Lower lobe of right lung (tissue), 2 donors: ENCODE data around the gene NSL1. TPM values are rescaled to one million over a fixed set of nuclear protein-coding genes. Genes with fewer than 3 reads are reported as not detected.
"Not testable (repeated sequence)": the region's sequence is repeated elsewhere in the genome, so short reads cannot be mapped to it uniquely, and the experiment has no call there.

Experiments
- ATAC-seq, 2 donors: fragments of 200-7000 bp; cut with Tn5 transposase; one replicate each; pipeline ENCODE4 v1.9.1; 2020 to 2022; ENCODE audit warnings: mild to moderate bottlenecking in 2 of 2, moderate library complexity in 2 of 2
- DNase-seq: peaks from one replicate; pipeline ENCODE4 v3.0.0-alpha.2; 2020
- H3K27ac ChIP-seq: fragments of 200-600 bp; one replicate; pipeline ENCODE4 v1.8.0; 2022
- H3K27me3 ChIP-seq: fragments of 200-600 bp; one replicate; pipeline ENCODE4 v1.8.0; 2022; ENCODE audit warnings: low read depth
- H3K36me3 ChIP-seq: fragments of 200-600 bp; one replicate; pipeline ENCODE4 v1.8.0; 2022; ENCODE audit warnings: mild to moderate bottlenecking
- H3K4me1 ChIP-seq: fragments of 200-600 bp; one replicate; pipeline ENCODE4 v1.8.0; 2022
- H3K4me3 ChIP-seq: fragments of 200-600 bp; one replicate; pipeline ENCODE4 v1.8.0; 2022; ENCODE audit warnings: mild to moderate bottlenecking
- H3K9me3 ChIP-seq: fragments of 200-600 bp; one replicate; pipeline ENCODE4 v1.8.0; 2022
- intact Hi-C: fragments of 100-400 bp; cut with DNase I; formaldehyde crosslinking; loops from one replicate; pipeline ENCODE4 v1.11.0; 2022
- total RNA-seq: library from RNA; stranded (reverse); fragmentation: NEBNext Ultra II Directional; extraction: Animal tissue kit (Norgen Biotek cat#: 25700); gene quantifications from one replicate; pipeline ENCODE4 v1.2.1, GENCODE V29; 2021
- TF ChIP-seq, protein P1 (sequence below): fragments of 200-600 bp; IDR thresholded peaks from one replicate; pipeline ENCODE4 v1.8.0; 2022; ENCODE audit warnings: antibody characterized with exemption, mild to moderate bottlenecking
- donor health status: DM: no; HTN: yes; CAD: no; lungs with severe emphysema.

The NSL1 gene
- total RNA-seq, 1 donor from 2014 or later, result 30.8 TPM

- Histone ChIP-seq H3K4me3 (no peak overlapping the region), H3K36me3 (peaks cover 8% of the 10 kb centered on the region), H3K9me3 (no peaks in the 10 kb centered on the region), H3K27ac (no peak overlapping the region), H3K4me1 (no peaks in the 10 kb centered on the region), H3K27me3 (no peaks in the 10 kb centered on the region)
- DNase-seq (no peak), ATAC-seq (no peak)
- TF ChIP-seq, protein P1, sequence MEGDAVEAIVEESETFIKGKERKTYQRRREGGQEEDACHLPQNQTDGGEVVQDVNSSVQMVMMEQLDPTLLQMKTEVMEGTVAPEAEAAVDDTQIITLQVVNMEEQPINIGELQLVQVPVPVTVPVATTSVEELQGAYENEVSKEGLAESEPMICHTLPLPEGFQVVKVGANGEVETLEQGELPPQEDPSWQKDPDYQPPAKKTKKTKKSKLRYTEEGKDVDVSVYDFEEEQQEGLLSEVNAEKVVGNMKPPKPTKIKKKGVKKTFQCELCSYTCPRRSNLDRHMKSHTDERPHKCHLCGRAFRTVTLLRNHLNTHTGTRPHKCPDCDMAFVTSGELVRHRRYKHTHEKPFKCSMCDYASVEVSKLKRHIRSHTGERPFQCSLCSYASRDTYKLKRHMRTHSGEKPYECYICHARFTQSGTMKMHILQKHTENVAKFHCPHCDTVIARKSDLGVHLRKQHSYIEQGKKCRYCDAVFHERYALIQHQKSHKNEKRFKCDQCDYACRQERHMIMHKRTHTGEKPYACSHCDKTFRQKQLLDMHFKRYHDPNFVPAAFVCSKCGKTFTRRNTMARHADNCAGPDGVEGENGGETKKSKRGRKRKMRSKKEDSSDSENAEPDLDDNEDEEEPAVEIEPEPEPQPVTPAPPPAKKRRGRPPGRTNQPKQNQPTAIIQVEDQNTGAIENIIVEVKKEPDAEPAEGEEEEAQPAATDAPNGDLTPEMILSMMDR, result no peak
- intact Hi-C loops, result no loop called here
Measured at GRCh38 chr1:212733109-212733508, 58.5 kb downstream of the NSL1 start.

GRCh38 chr1:212731630-212732029 lies 59.9 kb downstream of the NSL1 start:
- Histone ChIP-seq H3K4me3 (no peak overlapping the region), H3K27me3 (no peaks in the 10 kb centered on the region), H3K36me3 (peaks cover 8% of the 10 kb centered on the region), H3K9me3 (no peaks in the 10 kb centered on the region), H3K4me1 (no peaks in the 10 kb centered on the region), H3K27ac (no peak overlapping the region)
- no peak for DNase-seq
- intact Hi-C loops, result no loop called here
- TF ChIP-seq, protein P1, result no peak
- ATAC-seq, result no peak

- intact Hi-C loops, result no loop called here
- TF ChIP-seq, protein P1, result no peak
- H3K36me3 ChIP-seq, result no peaks in the 10 kb centered on the region
- H3K4me1 ChIP-seq, result no peaks in the 10 kb centered on the region
- H3K9me3 ChIP-seq, result no peaks in the 10 kb centered on the region
- H3K27ac ChIP-seq, result no peak overlapping the region
- peak in 1 of 2 donors; percentile 43 for ATAC-seq
- no peaks in the 10 kb centered on the region for H3K27me3 ChIP-seq
- no peak for DNase-seq
- no peak overlapping the region for H3K4me3 ChIP-seq
Measured at GRCh38 chr1:212728606-212729005, 63.0 kb downstream of the NSL1 start.

- DNase-seq (no peak), ATAC-seq (peak in 1 of 2 donors; percentile 67)
- intact Hi-C loops, result no loop called here
- TF ChIP-seq, protein P1, result no peak
- Histone ChIP-seq H3K4me3 (no peak overlapping the region), H3K27ac (no peak overlapping the region), H3K36me3 (no peaks in the 10 kb centered on the region), H3K4me1 (no peaks in the 10 kb centered on the region), H3K9me3 (no peaks in the 10 kb centered on the region), H3K27me3 (no peaks in the 10 kb centered on the region)
Measured at GRCh38 chr1:212727386-212728181, 64.0 kb downstream of the NSL1 start.

- H3K9me3 ChIP-seq, H3K27ac ChIP-seq, H3K36me3 ChIP-seq, H3K4me1 ChIP-seq, ATAC-seq, H3K27me3 ChIP-seq, DNase-seq, intact Hi-C loops, H3K4me3 ChIP-seq: not testable (repeated sequence)
Measured at GRCh38 chr1:212724679-212725078, 66.9 kb downstream of the NSL1 start.

GRCh38 chr1:212722270-212722957 lies 69.2 kb downstream of the NSL1 start:
- H3K27ac ChIP-seq, result no peak overlapping the region
- H3K4me1 ChIP-seq, result peaks cover 6% of the 10 kb centered on the region
- DNase-seq (no peak), ATAC-seq (no peak)
- no peaks in the 10 kb centered on the region for H3K27me3 ChIP-seq
- no peaks in the 10 kb centered on the region for H3K9me3 ChIP-seq
- no peaks in the 10 kb centered on the region for H3K36me3 ChIP-seq
- H3K4me3 ChIP-seq, result no peak overlapping the region
- TF ChIP-seq, protein P1, result no peak
- intact Hi-C loops, result no loop called here
